ENCODE measurements around the gene ZNF800.
"Not testable (repeated sequence)": the region's sequence is repeated elsewhere in the genome, so short reads cannot be mapped to it uniquely, and the experiment has no call there.

The ZNF800 gene, protein sequence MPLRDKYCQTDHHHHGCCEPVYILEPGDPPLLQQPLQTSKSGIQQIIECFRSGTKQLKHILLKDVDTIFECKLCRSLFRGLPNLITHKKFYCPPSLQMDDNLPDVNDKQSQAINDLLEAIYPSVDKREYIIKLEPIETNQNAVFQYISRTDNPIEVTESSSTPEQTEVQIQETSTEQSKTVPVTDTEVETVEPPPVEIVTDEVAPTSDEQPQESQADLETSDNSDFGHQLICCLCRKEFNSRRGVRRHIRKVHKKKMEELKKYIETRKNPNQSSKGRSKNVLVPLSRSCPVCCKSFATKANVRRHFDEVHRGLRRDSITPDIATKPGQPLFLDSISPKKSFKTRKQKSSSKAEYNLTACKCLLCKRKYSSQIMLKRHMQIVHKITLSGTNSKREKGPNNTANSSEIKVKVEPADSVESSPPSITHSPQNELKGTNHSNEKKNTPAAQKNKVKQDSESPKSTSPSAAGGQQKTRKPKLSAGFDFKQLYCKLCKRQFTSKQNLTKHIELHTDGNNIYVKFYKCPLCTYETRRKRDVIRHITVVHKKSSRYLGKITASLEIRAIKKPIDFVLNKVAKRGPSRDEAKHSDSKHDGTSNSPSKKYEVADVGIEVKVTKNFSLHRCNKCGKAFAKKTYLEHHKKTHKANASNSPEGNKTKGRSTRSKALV

GRCh38 chr7:127392566-127393367 lies at the start of gene ZNF800:
Gene ZNF800, minus strand, starts transcription at chr7:127392708. Its CDS starts 1,151 bp downstream, at chr7:127391557.
- Histone ChIP-seq H3K4me3 (ENCODE audit: low read depth in 1 of 2, low read length in 1 of 2) (peak within 1 kb of the TSS; percentile 81 to 87), H3K9me3 (no peaks in the 10 kb centered on the region), H3K36me3 (peaks cover 15% of the 10 kb centered on the region), H3K4me1 (ENCODE audit: control insufficient read depth in 1 of 2, insufficient read depth in 1 of 2, low read depth in 1 of 2, low read length in 1 of 2) (peaks cover 31 to 39% of the 10 kb centered on the region in 2 experiments), H3K27ac (peak within 1 kb of the TSS; percentile 96), H3K27me3 (peaks cover 16% of the 10 kb centered on the region)
- TF ChIP-seq, protein P1, sequence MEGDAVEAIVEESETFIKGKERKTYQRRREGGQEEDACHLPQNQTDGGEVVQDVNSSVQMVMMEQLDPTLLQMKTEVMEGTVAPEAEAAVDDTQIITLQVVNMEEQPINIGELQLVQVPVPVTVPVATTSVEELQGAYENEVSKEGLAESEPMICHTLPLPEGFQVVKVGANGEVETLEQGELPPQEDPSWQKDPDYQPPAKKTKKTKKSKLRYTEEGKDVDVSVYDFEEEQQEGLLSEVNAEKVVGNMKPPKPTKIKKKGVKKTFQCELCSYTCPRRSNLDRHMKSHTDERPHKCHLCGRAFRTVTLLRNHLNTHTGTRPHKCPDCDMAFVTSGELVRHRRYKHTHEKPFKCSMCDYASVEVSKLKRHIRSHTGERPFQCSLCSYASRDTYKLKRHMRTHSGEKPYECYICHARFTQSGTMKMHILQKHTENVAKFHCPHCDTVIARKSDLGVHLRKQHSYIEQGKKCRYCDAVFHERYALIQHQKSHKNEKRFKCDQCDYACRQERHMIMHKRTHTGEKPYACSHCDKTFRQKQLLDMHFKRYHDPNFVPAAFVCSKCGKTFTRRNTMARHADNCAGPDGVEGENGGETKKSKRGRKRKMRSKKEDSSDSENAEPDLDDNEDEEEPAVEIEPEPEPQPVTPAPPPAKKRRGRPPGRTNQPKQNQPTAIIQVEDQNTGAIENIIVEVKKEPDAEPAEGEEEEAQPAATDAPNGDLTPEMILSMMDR (IDR thresholded peaks at IDR 0.05) = no peak

GRCh38 chr7:127440206-127440605 lies 47.7 kb upstream of the ZNF800 start:
- TF ChIP-seq, protein P1 (IDR thresholded peaks at IDR 0.05) = no peak

DNA sequence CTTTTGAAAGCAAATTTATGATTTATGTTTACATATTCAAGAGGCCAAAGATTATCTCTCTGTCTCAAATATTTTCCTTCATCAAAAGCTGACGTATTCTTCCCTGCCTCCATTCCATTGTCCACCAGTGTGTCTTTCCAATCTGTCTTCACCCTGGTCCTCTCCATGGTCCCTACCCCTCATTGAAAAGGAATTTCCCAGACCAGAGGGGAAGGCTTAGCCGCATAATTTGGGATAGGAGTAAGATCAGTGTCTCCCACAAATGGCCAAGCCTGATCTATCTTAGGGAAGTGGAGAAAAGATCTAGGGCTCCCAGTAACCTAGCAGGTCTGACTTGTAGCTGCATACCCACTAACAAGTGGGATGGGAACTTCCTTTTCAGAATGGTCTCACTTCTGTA lies 46.3 kb upstream of the ZNF800 start:
- H3K27ac ChIP-seq = no peak overlapping the region
- no peaks in the 10 kb centered on the region for H3K36me3 ChIP-seq
- TF ChIP-seq, protein P1 (IDR thresholded peaks at IDR 0.05) = no peak
- H3K27me3 ChIP-seq = peaks cover 30% of the 10 kb centered on the region
- H3K4me1 ChIP-seq (ENCODE audit: control insufficient read depth in 1 of 2, insufficient read depth in 1 of 2, low read depth in 1 of 2, low read length in 1 of 2) = no peaks in the 10 kb centered on the region
- no peak overlapping the region for H3K4me3 ChIP-seq (ENCODE audit: low read depth in 1 of 2, low read length in 1 of 2)
- H3K9me3 ChIP-seq = no peaks in the 10 kb centered on the region

More at GRCh38 chr7:127440206-127440605, 47.7 kb upstream of the ZNF800 start:
- H3K27me3 ChIP-seq = peaks cover 33% of the 10 kb centered on the region
- no peaks in the 10 kb centered on the region for H3K4me1 ChIP-seq (ENCODE audit: control insufficient read depth in 1 of 2, insufficient read depth in 1 of 2, low read depth in 1 of 2, low read length in 1 of 2)
- no peak overlapping the region for H3K27ac ChIP-seq
- no peaks in the 10 kb centered on the region for H3K36me3 ChIP-seq
- H3K9me3 ChIP-seq = no peaks in the 10 kb centered on the region
- no peak overlapping the region for H3K4me3 ChIP-seq (ENCODE audit: low read depth in 1 of 2, low read length in 1 of 2)

GRCh38 chr7:127437837-127438236 lies 45.3 kb upstream of the ZNF800 start:
- Histone ChIP-seq H3K4me1 (ENCODE audit: control insufficient read depth in 1 of 2, insufficient read depth in 1 of 2, low read depth in 1 of 2, low read length in 1 of 2) (no peaks in the 10 kb centered on the region), H3K9me3 (no peaks in the 10 kb centered on the region), H3K36me3 (no peaks in the 10 kb centered on the region), H3K4me3 (ENCODE audit: low read depth in 1 of 2, low read length in 1 of 2) (no peak overlapping the region), H3K27me3 (peaks cover 21% of the 10 kb centered on the region), H3K27ac (no peak overlapping the region)
- TF ChIP-seq, protein P1 (IDR thresholded peaks at IDR 0.05) = no peak

GRCh38 chr7:127437241-127437640 lies 44.7 kb upstream of the ZNF800 start:
- TF ChIP-seq, protein P1 (IDR thresholded peaks at IDR 0.05) = no peak
- Histone ChIP-seq H3K36me3 (no peaks in the 10 kb centered on the region), H3K27me3 (peaks cover 21% of the 10 kb centered on the region), H3K9me3 (no peaks in the 10 kb centered on the region), H3K4me3 (ENCODE audit: low read depth in 1 of 2, low read length in 1 of 2) (no peak overlapping the region), H3K4me1 (ENCODE audit: control insufficient read depth in 1 of 2, insufficient read depth in 1 of 2, low read depth in 1 of 2, low read length in 1 of 2) (no peaks in the 10 kb centered on the region), H3K27ac (no peak overlapping the region)

- H3K4me3 ChIP-seq (ENCODE audit: low read depth in 1 of 2, low read length in 1 of 2); H3K36me3 ChIP-seq; H3K27ac ChIP-seq; H3K4me1 ChIP-seq (ENCODE audit: control insufficient read depth in 1 of 2, insufficient read depth in 1 of 2, low read depth in 1 of 2, low read length in 1 of 2); H3K9me3 ChIP-seq: not testable (repeated sequence)
- peaks cover 16% of the 10 kb centered on the region for H3K27me3 ChIP-seq
These were observed 36.8 kb upstream of the ZNF800 start for GRCh38 chr7:127429281-127429680.

Measured in neutrophil (primary cell).